NCI-H69 (cell line): ENCODE data around the gene SNX11.

Source experiments
- DNase-seq: peaks from one replicate; lab custom pipeline; 2025; lab: John Stamatoyannopoulos, UW

Gene SNX11

GRCh38 chr17:48162306-48162934, 54.9 kb downstream of the SNX11 start:
- peak; percentile 24 for DNase-seq

GRCh38 chr17:48162946-48163506, 55.5 kb downstream of the SNX11 start:
- peak; percentile 90 for DNase-seq

GRCh38 chr17:48163809-48164208, 56.2 kb downstream of the SNX11 start:
- no peak for DNase-seq

- no peak for DNase-seq
These were observed 62.4 kb downstream of the SNX11 start for GRCh38 chr17:48169926-48170325.
